Stimulated activated CD4-positive, alpha-beta T cell treated with anti-CD3 and anti-CD28 coated beads, TNF-alpha, amount 100 ng/mL, for 24 hours (primary cell): ENCODE measurements around the gene ITFG1.
"Not testable (repeated sequence)": the region's sequence is repeated elsewhere in the genome, so short reads cannot be mapped to it uniquely, and the experiment has no call there.

Experiments
- DNase-seq, 3 experiments: peaks; one replicate each; pipeline ENCODE4 v3.0.0-alpha.2; 2020; ENCODE audit warnings: low read depth in 3 of 3

The ITFG1 gene

DNA sequence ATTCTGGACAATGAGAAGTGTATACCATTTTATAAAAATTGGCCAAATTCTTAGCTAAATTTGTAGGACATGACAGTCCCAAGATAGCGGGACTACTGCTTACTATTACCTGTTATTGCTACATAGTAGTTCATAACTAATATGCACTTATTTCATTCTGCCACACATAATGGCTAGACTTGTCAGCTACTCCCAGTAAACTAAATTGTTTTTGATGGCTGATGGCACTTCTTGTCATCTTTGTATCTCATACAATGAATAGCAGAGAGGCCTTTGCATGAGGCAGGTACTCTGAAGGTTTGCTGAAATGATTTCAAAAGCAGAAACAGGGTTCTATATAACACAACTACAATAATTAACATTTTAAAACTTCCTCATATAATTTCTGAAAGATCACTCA, 44.0 kb downstream of the ITFG1 start:
- DNase-seq, result no peak

- no peak for DNase-seq
Measured at GRCh38 chr16:47413041-47413440, 47.8 kb downstream of the ITFG1 start.

DNA sequence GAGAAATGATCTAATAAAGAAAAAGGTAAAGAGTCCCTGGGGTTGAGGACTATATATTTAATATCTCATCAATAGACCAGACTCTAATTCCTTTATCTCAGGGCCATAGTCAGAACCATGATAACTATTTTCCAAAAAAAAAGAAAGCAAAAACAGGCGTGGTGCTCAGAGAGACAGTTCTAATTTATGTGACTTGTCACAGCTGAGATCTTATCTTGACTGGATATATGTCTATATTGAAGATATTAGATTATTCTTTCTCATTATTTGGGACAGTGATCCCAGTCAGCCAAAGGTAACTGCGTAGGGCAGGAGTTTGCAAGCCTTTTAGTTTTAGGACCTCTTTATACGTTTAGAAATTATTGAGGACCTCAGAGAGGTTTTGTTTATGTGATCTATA, 52.4 kb downstream of the ITFG1 start:
- DNase-seq, result no peak

GRCh38 chr16:47395733-47396498, 64.9 kb downstream of the ITFG1 start:
- no peak for DNase-seq

GRCh38 chr16:47392081-47392480, 68.8 kb downstream of the ITFG1 start:
- no peak for DNase-seq

DNA sequence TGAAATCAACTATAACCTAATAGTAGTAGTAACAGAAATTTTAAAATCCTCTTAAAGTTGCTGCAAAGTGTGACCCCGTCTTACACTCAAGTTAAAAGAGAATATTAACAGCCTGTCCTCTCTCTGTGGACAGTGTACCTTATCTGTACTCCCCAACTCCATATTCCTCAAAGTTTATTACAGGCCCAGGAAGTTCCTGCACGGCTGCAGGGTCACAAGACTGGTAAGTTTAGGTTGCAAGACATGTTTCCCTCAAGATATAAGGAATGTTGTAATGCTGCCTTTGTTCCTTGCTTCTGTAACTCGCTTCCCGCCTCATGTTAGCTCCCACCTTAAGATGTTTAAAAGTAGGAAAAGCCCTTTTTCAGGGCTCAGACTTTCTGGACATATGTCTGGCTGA, 72.2 kb downstream of the ITFG1 start:
- no peak for DNase-seq

DNA sequence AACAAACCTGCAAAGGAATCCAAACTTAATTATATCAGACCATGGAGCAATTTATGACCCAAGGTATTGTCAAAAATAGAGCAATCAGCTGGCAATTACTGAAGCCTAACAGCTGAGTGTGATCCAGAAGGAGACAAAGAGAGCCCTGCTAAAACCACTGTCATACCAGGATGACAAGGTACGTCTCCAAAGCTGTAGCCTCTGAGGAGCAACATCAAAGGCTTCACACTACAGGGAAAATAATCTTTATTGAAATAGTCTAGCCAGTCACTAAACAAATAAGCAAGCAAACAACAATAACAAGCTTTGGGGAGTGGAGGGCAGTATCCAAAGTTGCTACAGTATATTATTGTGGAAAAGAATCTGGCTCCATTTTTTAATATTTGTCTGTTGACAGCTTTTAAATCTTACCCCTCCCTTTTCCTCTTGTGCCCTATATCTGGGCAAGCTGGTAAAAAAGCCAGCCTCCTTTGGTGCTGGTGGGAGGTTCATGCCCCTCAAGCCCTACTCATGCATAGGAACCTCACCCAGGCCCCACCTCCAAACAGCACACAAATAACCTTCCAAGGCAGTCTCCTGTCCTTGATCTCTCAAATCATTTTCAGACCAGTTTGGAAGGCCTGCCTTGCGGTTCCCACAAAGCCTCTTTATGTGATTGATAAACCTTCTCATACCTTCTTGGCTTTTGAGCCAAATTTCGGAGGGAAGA, 73.7 kb downstream of the ITFG1 start:
- no peak for DNase-seq

DNA sequence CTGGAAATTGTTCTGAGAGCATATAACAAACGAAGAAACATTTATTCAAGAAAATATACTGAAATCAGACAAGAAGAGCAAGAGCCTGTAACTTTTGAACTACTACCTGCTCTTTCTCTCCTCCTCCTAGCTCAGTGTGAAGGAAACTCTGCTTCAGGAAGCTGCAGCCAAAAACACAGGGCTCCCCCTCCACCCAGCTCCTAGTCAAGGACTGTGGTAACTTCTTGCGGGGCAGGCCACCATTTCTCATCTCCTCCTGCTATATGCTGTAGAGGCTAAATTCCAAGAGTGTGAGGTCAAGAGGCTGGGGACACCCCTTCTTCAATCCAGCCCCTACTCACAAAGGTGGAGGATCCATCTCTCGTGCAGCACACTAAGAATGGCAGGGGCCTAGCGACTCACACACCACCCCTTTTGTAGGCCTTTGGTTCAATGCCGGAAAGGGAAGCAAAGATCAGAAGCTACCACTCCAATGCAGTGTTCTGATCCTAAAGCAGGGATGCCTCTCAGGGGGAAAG, 74.6 kb downstream of the ITFG1 start:
- no peak for DNase-seq

DNA sequence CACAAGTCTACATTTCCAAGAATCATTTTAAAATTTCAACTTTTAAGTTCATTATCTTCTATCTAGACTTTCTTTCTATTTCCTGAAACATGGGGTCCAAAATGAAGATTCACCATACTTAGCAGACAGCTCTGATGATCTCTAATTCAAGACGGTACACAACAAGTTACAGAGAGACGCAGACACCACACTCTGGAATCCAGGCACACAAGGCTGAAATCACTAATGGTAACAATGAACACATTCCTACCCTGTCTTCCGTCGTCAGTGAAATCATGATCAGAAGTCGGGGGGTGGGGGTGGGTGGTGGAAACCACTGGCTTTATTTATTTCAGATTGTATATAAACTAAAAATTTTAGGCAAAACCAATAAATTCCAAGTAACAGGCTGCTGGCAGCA, 78.5 kb downstream of the ITFG1 start:
- no peak for DNase-seq

- no peak for DNase-seq
Measured at GRCh38 chr16:47377154-47377553, 83.7 kb downstream of the ITFG1 start.

- no peak for DNase-seq
Measured at GRCh38 chr16:47375423-47375822, 85.4 kb downstream of the ITFG1 start.

GRCh38 chr16:47374629-47375028, 86.2 kb downstream of the ITFG1 start:
- no peak for DNase-seq

- DNase-seq, result no peak
Measured at GRCh38 chr16:47371271-47372014, 89.4 kb downstream of the ITFG1 start.

DNA sequence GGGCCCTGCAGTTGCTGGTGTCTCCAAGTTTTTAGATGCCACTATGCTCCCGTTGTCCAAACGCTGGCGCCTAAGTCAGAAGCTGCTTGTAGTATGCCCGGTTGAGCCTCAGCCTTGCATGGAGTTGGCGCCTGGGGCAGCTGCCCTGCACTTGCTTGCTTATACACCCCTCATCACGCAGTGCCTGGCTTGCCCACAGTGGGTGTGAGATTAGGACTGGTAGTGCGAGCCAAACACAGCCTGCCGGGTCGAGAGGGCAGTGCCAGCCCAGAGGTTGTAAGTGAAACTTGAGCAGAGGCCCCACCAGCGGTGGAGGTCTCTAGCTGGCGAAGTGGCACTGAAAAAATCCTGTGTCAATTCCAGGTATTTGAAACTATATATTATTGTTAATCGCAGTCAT, 90.3 kb downstream of the ITFG1 start:
- DNase-seq, result no peak

GRCh38 chr16:47366228-47366627, 94.6 kb downstream of the ITFG1 start:
- no peak for DNase-seq

GRCh38 chr16:47363761-47364160, 97.1 kb downstream of the ITFG1 start:
- no peak for DNase-seq

- DNase-seq, result no peak
Measured at GRCh38 chr16:47359478-47359877, 101.4 kb downstream of the ITFG1 start.

DNA sequence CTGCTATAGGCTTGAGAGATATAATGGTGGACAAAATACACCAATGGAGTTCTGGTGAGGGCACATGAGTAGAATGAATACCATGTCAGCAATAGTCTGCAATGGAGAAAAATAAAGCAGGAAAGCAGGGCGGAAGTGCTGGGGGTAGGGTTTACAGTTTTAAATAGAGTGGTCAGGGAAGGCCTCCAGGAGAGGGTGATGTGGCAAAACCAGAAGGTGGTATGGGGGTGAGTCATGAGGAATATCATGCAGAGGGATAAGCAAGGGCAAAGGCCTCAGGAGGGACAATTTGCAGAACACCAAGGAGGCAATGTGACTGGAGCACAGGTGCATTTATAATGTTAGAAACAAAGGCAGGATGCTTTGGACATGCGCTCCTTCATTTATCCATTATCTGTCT, 102.0 kb downstream of the ITFG1 start:
- DNase-seq, result no peak

- not testable (repeated sequence) for DNase-seq
Measured at GRCh38 chr16:47349029-47349428, 111.8 kb downstream of the ITFG1 start.

DNA sequence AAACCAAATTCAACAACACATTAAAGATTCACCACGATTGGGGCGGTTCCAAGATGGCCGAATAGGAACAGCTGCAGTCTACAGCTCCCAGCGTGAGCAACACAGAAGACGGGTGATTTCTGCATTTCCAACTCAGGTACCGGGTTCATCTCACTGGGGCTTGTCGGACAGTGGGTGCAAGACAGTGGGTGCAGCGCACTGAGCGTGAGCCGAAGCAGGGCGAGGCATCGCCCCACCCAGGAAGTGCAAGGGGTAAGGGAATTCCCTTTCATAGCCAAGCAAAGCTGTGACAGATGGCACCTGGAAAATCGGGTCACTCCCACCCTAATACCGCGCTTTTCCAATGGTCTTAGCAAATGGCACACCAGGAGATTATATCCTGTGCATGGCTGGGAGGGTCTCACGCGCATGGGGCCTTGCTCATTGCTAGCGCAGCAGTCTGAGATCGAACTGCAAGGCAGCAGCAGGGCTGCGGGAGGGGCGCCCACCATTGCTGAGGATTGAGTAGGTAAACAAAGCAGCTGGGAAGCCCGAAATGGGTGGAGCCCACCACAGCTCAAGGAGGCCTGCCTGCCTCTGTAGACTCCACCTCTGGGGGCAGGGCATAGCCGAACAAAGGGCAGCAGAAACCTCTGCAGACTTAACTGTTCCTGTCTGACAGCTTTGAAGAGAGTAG, 113.7 kb downstream of the ITFG1 start:
- not testable (repeated sequence) for DNase-seq

- no peak for DNase-seq
Measured at GRCh38 chr16:47342055-47342454, 118.8 kb downstream of the ITFG1 start.

DNA sequence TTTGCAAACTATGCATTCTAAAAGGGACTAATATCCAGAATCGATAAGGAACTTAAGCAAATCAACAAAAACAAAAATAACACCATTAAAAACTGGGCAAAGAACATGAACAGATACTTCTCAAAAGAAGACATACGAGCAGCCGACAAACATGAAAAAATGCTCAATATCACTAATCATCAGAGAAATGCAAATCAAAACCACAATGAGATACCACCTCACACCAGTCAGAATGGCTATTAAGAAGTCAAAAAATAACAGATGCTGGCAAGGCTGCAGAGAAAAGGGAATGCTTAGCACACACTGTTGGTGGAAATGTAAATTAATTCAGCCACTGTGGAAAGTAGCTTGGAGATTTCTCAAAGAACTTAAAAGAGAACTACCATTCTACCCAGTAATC, 130.3 kb downstream of the ITFG1 start:
- not testable (repeated sequence) for DNase-seq
